ENCODE results near the gene F2.

DNA sequence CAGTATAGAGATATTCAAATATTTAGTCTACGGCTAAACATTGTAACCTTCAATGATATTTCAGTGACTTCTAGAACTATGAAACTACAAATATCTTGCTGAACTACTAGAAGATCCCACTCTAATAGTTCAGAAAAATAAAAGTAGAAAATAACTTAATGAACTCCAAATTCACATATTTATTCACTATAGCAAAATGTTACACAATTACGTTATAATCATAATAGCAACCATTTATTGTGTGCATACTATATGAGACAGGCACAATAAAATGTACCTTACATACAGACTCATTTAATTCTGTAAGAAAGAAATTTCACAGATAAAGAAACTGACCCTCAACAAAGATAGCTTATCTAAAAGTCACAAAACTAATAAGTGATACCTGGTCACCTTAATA, 57.9 kb downstream of the F2 start:
- TF ChIP-seq, protein P1, sequence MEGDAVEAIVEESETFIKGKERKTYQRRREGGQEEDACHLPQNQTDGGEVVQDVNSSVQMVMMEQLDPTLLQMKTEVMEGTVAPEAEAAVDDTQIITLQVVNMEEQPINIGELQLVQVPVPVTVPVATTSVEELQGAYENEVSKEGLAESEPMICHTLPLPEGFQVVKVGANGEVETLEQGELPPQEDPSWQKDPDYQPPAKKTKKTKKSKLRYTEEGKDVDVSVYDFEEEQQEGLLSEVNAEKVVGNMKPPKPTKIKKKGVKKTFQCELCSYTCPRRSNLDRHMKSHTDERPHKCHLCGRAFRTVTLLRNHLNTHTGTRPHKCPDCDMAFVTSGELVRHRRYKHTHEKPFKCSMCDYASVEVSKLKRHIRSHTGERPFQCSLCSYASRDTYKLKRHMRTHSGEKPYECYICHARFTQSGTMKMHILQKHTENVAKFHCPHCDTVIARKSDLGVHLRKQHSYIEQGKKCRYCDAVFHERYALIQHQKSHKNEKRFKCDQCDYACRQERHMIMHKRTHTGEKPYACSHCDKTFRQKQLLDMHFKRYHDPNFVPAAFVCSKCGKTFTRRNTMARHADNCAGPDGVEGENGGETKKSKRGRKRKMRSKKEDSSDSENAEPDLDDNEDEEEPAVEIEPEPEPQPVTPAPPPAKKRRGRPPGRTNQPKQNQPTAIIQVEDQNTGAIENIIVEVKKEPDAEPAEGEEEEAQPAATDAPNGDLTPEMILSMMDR (IDR thresholded peaks at IDR 0.05), result no peak
- TF ChIP-seq POLR2A (IDR thresholded peaks at IDR 0.05), result no peak
